SK-N-SH (cell line): ENCODE measurements around the gene FCGBP. TPM values are rescaled to one million over a fixed set of nuclear protein-coding genes. Genes with fewer than 3 reads are reported as not detected.

ENCODE experiments used
- CTCF ChIA-PET: fragments of 300-600, 350-600 bp; formaldehyde crosslinking; extraction: SDS; loops from one replicate; lab custom pipeline; 2021; lab: Yijun Ruan, JAX
- POLR2A ChIA-PET: fragments of 350-600 bp; sonication (Branson Sonifier 250); formaldehyde crosslinking; extraction: SDS; loops from one replicate; lab custom pipeline; 2020; ENCODE audit warnings: antibody characterized with exemption, inconsistent platforms; lab: Yijun Ruan, JAX
- DNase-seq: peaks from one replicate; pipeline ENCODE4 v3.0.0; 2012
- H2AFZ ChIP-seq: fragments of 200-600 bp; sonication (generic); 2 replicates; pipeline ENCODE4 v1.8.1; 2016; ENCODE audit warnings: antibody characterized with exemption, mild to moderate bottlenecking, low read depth
- H3F3A ChIP-seq: fragments of 200-600 bp; sonication (generic); replicated peaks from 2 replicates; pipeline ENCODE3; 2016; ENCODE audit warnings: antibody characterized with exemption, mild to moderate bottlenecking; ENCODE audit not compliant: insufficient read depth
- H3K27ac ChIP-seq, 2 experiments: fragments of 200-500 bp in 1 of 2; fragments of 200-600 bp in 1 of 2; sonication (Bioruptor generic) in 1 of 2; sonication (generic), shearing (Covaris generic) in 1 of 2; 2 replicates each; pipeline versions ENCODE4 v1.5.1 to v1.6.1; 2014 to 2016; ENCODE audit warnings: low read depth in 2 of 2, inconsistent platforms in 1 of 2, low read length in 1 of 2, mild to moderate bottlenecking in 1 of 2, mixed read lengths in 1 of 2
- H3K27me3 ChIP-seq: fragments of 200-600 bp; sonication (generic), shearing (Covaris generic); 2 replicates; pipeline ENCODE4 v1.6.1; 2016; ENCODE audit warnings: mixed run types; ENCODE audit not compliant: insufficient read depth
- H3K36me3 ChIP-seq, 2 experiments: fragments of 200-500 bp in 1 of 2; fragments of 200-600 bp in 1 of 2; sonication (Bioruptor generic) in 1 of 2; sonication (generic) in 1 of 2; replicated peaks in 1 of 2; 2 replicates each; pipeline versions ENCODE3 to v1.5.1; 2014 to 2016; ENCODE audit warnings: low read length in 1 of 2, mild to moderate bottlenecking in 1 of 2; ENCODE audit not compliant: insufficient read depth in 2 of 2, control insufficient read depth in 1 of 2
- H3K4me1 ChIP-seq, 2 experiments: fragments of 200-500 bp in 1 of 2; fragments of 200-600 bp in 1 of 2; sonication (Bioruptor generic) in 1 of 2; sonication (generic), shearing (Covaris generic) in 1 of 2; 2 replicates each; pipeline versions ENCODE4 v1.5.1 to v1.6.1; 2014 to 2016; ENCODE audit warnings: low read depth in 1 of 2, low read length in 1 of 2, mixed run types in 1 of 2; ENCODE audit not compliant: insufficient read depth in 2 of 2, control insufficient read depth in 1 of 2
- H3K4me2 ChIP-seq: fragments of 200-600 bp; sonication (generic), shearing (Covaris generic); 2 replicates; pipeline ENCODE4 v1.6.1; 2017; ENCODE audit warnings: mixed run types
- H3K4me3 ChIP-seq, 2 experiments: fragments of 200-500 bp in 1 of 2; fragments of 200-600 bp in 1 of 2; sonication (Bioruptor generic) in 1 of 2; sonication (generic), shearing (Covaris generic) in 1 of 2; 2 replicates each; pipeline versions ENCODE4 v1.5.1 to v1.8.1; 2014 to 2016; ENCODE audit warnings: low read depth in 2 of 2, inconsistent platforms in 1 of 2, low read length in 1 of 2, mild to moderate bottlenecking in 1 of 2, mixed read lengths in 1 of 2, moderate library complexity in 1 of 2
- H3K79me2 ChIP-seq: fragments of 200-600 bp; sonication (generic); 2 replicates; pipeline ENCODE4 v1.8.1; 2017; ENCODE audit warnings: mild to moderate bottlenecking; ENCODE audit not compliant: insufficient read depth
- H3K9ac ChIP-seq: fragments of 200-600 bp; sonication (generic); 2 replicates; pipeline ENCODE4 v1.6.1; 2017; ENCODE audit warnings: mixed run types
- H3K9me2 ChIP-seq: fragments of 200-600 bp; sonication (generic); 2 replicates; pipeline ENCODE4 v1.6.1; 2017; ENCODE audit warnings: mixed run types
- H3K9me3 ChIP-seq: fragments of 200-600 bp; sonication (generic); 2 replicates; pipeline ENCODE4 v1.6.1; 2017; ENCODE audit warnings: mixed run types, mild to moderate bottlenecking, moderate library complexity
- H4K20me1 ChIP-seq: fragments of 200-600 bp; sonication (generic); 2 replicates; pipeline ENCODE4 v1.6.1; 2017; ENCODE audit warnings: mild to moderate bottlenecking, mixed run types; ENCODE audit not compliant: insufficient read depth
- EP300 ChIP-seq, 2 experiments: IDR thresholded peaks; 2 replicates each; pipeline versions ENCODE4 v1.4.0 to v1.6.1; 2012; ENCODE audit warnings: borderline replicate concordance in 1 of 2, low read depth in 1 of 2, low read length in 1 of 2
- MXI1 ChIP-seq: IDR thresholded peaks from 2 replicates; pipeline ENCODE4 v1.6.1; 2012; ENCODE audit warnings: mild to moderate bottlenecking, low read depth, low read length, improper control_type of control experiment
- TCF12 ChIP-seq: IDR thresholded peaks from 2 replicates; pipeline ENCODE4 v1.4.0; 2012
- YY1 ChIP-seq: IDR thresholded peaks from 2 replicates; pipeline ENCODE4 v1.4.0; 2012; ENCODE audit warnings: low read depth, mild to moderate bottlenecking
- WGBS: methylation state at CpG from one replicate; pipeline ENCODE4 v1.1.6; 2017; ENCODE audit warnings: low lambda C conversion rate; 5-methylcytosine and 5-hydroxymethylcytosine counted together
- polyA plus RNA-seq, 3 experiments: library from polyadenylated mRNA; depleted of rRNA; stranded (reverse); fragments of >200 nt; gene quantifications; 2 replicates each; pipeline ENCODE4 v1.2.3, GENCODE V29; 2012
- TF ChIP-seq, protein P1 (sequence below): IDR thresholded peaks from 2 replicates; pipeline ENCODE4 v1.6.1; 2012; ENCODE audit warnings: mild to moderate bottlenecking, low read depth, low read length, moderate library complexity
- TF ChIP-seq, protein P2 (sequence below): fragments of 150-350 bp; IDR thresholded peaks from 2 replicates; pipeline ENCODE4 v1.6.1; 2016; ENCODE audit warnings: mild to moderate bottlenecking, low read depth, low read length
- TF ChIP-seq, protein P3 (sequence below): IDR thresholded peaks from 2 replicates; pipeline ENCODE4 v1.4.0; 2012; ENCODE audit warnings: low read depth, borderline replicate concordance

FCGBP gene
- polyA plus RNA-seq, 1 of the 3 experiments (the other 2 are of a cell fraction), result 0.07 TPM

DNA sequence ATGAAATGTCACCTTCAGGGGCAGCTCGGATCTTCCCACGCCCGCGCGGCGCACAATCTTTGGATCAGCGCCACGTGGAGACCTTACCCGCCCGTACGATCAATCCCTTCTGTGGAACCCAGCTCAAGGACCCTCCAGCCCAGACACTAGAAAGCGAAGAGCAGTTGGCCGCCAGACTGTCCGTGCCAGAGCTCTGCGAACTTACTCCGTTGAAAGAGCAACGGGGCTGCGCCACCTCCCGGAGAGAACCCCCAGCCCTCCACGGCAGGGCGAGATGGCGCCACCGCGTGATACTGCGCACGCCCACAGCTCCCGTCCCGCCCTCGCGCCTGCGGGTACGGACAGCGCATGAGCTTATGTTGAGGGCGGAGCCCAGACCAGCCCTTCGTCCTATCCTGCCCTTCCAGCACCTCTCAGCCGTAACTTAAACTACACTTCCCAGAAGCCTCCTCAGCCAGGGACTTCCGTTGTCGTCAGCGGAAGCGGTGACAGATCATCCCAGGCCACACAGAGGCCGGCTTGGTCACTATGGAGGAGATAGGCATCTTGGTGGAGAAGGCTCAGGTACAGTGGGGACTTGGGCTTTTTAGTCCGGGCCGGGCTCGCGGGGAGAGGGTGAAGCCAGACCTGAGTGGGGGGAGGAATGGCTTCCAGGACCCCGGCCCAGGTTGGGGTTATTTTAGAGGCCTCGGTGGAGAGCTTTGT lies 36.4 kb upstream of the FCGBP start, which contains the start of gene PSMC4 (continued):
- TF ChIP-seq, protein P1, sequence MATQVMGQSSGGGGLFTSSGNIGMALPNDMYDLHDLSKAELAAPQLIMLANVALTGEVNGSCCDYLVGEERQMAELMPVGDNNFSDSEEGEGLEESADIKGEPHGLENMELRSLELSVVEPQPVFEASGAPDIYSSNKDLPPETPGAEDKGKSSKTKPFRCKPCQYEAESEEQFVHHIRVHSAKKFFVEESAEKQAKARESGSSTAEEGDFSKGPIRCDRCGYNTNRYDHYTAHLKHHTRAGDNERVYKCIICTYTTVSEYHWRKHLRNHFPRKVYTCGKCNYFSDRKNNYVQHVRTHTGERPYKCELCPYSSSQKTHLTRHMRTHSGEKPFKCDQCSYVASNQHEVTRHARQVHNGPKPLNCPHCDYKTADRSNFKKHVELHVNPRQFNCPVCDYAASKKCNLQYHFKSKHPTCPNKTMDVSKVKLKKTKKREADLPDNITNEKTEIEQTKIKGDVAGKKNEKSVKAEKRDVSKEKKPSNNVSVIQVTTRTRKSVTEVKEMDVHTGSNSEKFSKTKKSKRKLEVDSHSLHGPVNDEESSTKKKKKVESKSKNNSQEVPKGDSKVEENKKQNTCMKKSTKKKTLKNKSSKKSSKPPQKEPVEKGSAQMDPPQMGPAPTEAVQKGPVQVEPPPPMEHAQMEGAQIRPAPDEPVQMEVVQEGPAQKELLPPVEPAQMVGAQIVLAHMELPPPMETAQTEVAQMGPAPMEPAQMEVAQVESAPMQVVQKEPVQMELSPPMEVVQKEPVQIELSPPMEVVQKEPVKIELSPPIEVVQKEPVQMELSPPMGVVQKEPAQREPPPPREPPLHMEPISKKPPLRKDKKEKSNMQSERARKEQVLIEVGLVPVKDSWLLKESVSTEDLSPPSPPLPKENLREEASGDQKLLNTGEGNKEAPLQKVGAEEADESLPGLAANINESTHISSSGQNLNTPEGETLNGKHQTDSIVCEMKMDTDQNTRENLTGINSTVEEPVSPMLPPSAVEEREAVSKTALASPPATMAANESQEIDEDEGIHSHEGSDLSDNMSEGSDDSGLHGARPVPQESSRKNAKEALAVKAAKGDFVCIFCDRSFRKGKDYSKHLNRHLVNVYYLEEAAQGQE, result 0 out of 2 replicates have a peak, but pooled peaks have one; percentile 2
- TF ChIP-seq TCF12, result no peak
- TF ChIP-seq, protein P2, sequence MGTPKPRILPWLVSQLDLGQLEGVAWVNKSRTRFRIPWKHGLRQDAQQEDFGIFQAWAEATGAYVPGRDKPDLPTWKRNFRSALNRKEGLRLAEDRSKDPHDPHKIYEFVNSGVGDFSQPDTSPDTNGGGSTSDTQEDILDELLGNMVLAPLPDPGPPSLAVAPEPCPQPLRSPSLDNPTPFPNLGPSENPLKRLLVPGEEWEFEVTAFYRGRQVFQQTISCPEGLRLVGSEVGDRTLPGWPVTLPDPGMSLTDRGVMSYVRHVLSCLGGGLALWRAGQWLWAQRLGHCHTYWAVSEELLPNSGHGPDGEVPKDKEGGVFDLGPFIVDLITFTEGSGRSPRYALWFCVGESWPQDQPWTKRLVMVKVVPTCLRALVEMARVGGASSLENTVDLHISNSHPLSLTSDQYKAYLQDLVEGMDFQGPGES, result no peak
- TF ChIP-seq, protein P3, sequence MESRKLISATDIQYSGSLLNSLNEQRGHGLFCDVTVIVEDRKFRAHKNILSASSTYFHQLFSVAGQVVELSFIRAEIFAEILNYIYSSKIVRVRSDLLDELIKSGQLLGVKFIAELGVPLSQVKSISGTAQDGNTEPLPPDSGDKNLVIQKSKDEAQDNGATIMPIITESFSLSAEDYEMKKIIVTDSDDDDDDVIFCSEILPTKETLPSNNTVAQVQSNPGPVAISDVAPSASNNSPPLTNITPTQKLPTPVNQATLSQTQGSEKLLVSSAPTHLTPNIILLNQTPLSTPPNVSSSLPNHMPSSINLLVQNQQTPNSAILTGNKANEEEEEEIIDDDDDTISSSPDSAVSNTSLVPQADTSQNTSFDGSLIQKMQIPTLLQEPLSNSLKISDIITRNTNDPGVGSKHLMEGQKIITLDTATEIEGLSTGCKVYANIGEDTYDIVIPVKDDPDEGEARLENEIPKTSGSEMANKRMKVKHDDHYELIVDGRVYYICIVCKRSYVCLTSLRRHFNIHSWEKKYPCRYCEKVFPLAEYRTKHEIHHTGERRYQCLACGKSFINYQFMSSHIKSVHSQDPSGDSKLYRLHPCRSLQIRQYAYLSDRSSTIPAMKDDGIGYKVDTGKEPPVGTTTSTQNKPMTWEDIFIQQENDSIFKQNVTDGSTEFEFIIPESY, result no peak

DNA sequence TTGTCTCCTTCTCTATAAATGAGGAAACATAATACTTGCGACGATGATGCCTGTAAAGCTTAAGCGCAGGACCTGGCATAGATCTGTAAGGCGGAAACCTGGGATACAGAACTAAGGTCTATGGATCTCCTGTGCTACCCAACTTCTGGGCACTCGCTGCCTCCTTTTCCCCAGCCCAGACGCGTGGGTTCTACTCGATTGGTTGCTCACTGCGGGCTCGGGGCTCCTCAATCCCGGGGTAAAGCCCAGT lies 35.9 kb upstream of the FCGBP start:
- Histone ChIP-seq H3K9ac (peak overlapping the region; percentile 74), H3K27me3 (no peaks in the 10 kb centered on the region), H2AFZ (peak overlapping the region; percentile 91), H3K4me3 (peak overlapping the region; percentile 71 to 98), H4K20me1 (no peaks in the 10 kb centered on the region), H3K4me1 (peaks cover 11 to 12% of the 10 kb centered on the region in 2 experiments; a peak in 2 of 4 replicates), H3K79me2 (peaks cover 31% of the 10 kb centered on the region), H3K36me3 (peaks cover 23 to 26% of the 10 kb centered on the region in 2 experiments), H3K4me2 (peak overlapping the region; percentile 77), H3K9me3 (no peaks in the 10 kb centered on the region), H3K9me2 (no peaks in the 10 kb centered on the region), H3K27ac (peak overlapping the region; percentile 70 to 82), H3F3A (peaks cover 3% of the 10 kb centered on the region)
- DNase-seq, result no peak
- 5% methylated on average over 11 of the region's 11 CpGs for WGBS
- POLR2A ChIA-PET, result interaction anchor here (0.9 to 1.6 kb wide), 8 partner anchors 8 to 136 kb away, joined by 3 to 6 read pairs (median 4); partner anchors contain the start of genes DYRK1B, FBL, ZNF780A and ZNF780B
- TF ChIP-seq YY1, result 0 out of 2 replicates have a peak, but pooled peaks have one; percentile 0
- no peak for TF ChIP-seq MXI1
- TF ChIP-seq EP300 (IDR thresholded peaks at IDR 0.05; ENCODE audit: borderline replicate concordance in 1 of 2, low read depth in 1 of 2, low read length in 1 of 2), result no peak
- CTCF ChIA-PET, result interaction anchor here (0.6 to 3.0 kb wide), 20 partner anchors 9 to 452 kb away, joined by 3 to 19 read pairs (median 4); partner anchors contain the start of genes DYRK1B and ZNF780B
